Glutamatergic neuron (in vitro differentiated cells): ENCODE data around the gene TMPRSS13. TPM values are rescaled to one million over a fixed set of nuclear protein-coding genes. Genes with fewer than 3 reads are reported as not detected.

ENCODE experiments used
- DNase-seq: peaks from one replicate; pipeline ENCODE4 v3.0.0; 2022
- H3K27ac Mint-ChIP-seq: one replicate; pipeline ENCODE4 v1.8.0; 2020; ENCODE audit warnings: mild to moderate bottlenecking, mixed read lengths, inconsistent platforms; ENCODE audit not compliant: unreplicated experiment
- H3K27me3 Mint-ChIP-seq: one replicate; pipeline ENCODE4 v1.8.0; 2020; ENCODE audit warnings: mild to moderate bottlenecking, moderate library complexity, mixed read lengths, inconsistent platforms; ENCODE audit not compliant: unreplicated experiment
- H3K36me3 Mint-ChIP-seq: one replicate; pipeline ENCODE4 v1.8.0; 2020; ENCODE audit warnings: mild to moderate bottlenecking, mixed read lengths, inconsistent platforms; ENCODE audit not compliant: unreplicated experiment
- H3K4me1 Mint-ChIP-seq: one replicate; pipeline ENCODE4 v1.8.0; 2020; ENCODE audit warnings: mild to moderate bottlenecking, low read depth, mixed read lengths, inconsistent platforms; ENCODE audit not compliant: unreplicated experiment
- H3K4me3 Mint-ChIP-seq: one replicate; pipeline ENCODE4 v1.8.0; 2020; ENCODE audit warnings: mild to moderate bottlenecking, mixed read lengths, inconsistent platforms; ENCODE audit not compliant: unreplicated experiment
- H3K9me3 Mint-ChIP-seq: one replicate; pipeline ENCODE4 v1.8.0; 2020; ENCODE audit warnings: mild to moderate bottlenecking, moderate library complexity, mixed read lengths, inconsistent platforms; ENCODE audit not compliant: unreplicated experiment
- total RNA-seq: library from RNA; stranded (reverse); fragmentation: NEBNext Ultra II Directional; extraction: Animal tissue kit (Norgen Biotek cat#: 25700); gene quantifications from one replicate; pipeline ENCODE4 v1.2.1, GENCODE V29; 2021; ENCODE audit not compliant: unreplicated experiment
- TF ChIP-seq, protein P1 (sequence below): fragments of 200-600 bp; sonication (generic); IDR thresholded peaks from one replicate; pipeline ENCODE4 v1.5.0; 2021; ENCODE audit not compliant: partially characterized antibody, unreplicated experiment

Gene TMPRSS13
- total RNA-seq, 1 donor from 2014 or later = 0.32 TPM

DNA sequence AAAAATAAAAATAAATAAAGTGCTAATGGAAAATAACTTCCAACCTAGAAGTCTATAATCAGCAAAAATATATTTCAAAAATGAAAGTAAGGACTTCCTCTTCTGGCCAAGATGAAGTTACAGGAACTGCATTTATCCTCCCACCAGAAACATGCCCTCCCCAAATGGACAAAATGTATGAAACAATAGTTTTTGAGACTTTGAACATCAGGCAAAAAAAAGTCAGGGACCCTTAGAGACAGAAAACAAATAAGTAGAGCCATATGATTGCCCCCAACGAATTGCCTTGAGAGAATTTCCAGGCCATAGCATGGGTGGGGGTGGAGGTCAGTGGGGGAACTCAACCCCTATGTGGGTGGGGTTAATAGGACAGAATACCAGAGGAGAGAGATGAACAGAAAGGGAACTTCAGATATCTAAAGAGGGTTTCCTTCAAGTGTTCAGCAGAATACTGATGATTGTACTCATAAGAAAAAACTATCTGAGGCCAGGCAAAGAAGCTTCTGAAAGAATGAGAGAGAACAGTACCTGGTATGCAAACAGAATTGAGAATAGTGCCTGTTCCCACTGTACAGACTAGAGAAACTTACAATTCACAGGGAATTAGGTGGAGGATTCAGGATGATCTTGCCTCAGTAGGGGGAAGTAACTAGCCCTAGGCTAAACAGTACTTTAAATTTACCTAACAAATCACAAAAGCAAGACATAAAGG is 30.4 kb upstream of the TMPRSS13 start:
- no peaks in the 10 kb centered on the region for H3K27me3 Mint-ChIP-seq
- no peak overlapping the region for H3K4me3 Mint-ChIP-seq
- H3K9me3 Mint-ChIP-seq = no peaks in the 10 kb centered on the region
- DNase-seq = no peak
- TF ChIP-seq, protein P1, sequence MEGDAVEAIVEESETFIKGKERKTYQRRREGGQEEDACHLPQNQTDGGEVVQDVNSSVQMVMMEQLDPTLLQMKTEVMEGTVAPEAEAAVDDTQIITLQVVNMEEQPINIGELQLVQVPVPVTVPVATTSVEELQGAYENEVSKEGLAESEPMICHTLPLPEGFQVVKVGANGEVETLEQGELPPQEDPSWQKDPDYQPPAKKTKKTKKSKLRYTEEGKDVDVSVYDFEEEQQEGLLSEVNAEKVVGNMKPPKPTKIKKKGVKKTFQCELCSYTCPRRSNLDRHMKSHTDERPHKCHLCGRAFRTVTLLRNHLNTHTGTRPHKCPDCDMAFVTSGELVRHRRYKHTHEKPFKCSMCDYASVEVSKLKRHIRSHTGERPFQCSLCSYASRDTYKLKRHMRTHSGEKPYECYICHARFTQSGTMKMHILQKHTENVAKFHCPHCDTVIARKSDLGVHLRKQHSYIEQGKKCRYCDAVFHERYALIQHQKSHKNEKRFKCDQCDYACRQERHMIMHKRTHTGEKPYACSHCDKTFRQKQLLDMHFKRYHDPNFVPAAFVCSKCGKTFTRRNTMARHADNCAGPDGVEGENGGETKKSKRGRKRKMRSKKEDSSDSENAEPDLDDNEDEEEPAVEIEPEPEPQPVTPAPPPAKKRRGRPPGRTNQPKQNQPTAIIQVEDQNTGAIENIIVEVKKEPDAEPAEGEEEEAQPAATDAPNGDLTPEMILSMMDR = no peak
- no peak overlapping the region for H3K27ac Mint-ChIP-seq
- H3K36me3 Mint-ChIP-seq = peaks cover 4% of the 10 kb centered on the region
- no peaks in the 10 kb centered on the region for H3K4me1 Mint-ChIP-seq

DNA sequence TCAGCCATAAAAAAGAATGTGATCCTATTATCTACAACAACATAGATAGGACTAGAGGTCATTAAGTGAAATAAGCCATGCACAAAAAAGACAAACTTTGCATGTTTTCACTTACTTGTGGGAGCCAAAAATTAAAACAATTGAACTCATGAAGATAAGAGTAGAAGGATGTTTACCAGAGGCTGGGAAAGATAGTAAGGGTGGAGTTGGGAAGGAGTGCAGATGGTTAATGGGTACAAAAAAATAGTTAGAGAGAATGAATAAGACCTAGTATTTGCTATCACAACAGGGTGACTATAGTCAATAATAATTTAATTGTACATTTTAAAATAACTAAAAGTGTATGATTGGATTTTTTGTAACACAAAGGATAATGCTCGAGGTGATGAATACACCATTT is 29.7 kb upstream of the TMPRSS13 start:
- Mint-ChIP-seq H3K9me3 (no peaks in the 10 kb centered on the region), H3K27ac (no peak overlapping the region), H3K4me1 (no peaks in the 10 kb centered on the region), H3K27me3 (no peaks in the 10 kb centered on the region), H3K4me3 (no peak overlapping the region), H3K36me3 (peaks cover 4% of the 10 kb centered on the region)
- DNase-seq = no peak
- TF ChIP-seq, protein P1 = no peak

DNA sequence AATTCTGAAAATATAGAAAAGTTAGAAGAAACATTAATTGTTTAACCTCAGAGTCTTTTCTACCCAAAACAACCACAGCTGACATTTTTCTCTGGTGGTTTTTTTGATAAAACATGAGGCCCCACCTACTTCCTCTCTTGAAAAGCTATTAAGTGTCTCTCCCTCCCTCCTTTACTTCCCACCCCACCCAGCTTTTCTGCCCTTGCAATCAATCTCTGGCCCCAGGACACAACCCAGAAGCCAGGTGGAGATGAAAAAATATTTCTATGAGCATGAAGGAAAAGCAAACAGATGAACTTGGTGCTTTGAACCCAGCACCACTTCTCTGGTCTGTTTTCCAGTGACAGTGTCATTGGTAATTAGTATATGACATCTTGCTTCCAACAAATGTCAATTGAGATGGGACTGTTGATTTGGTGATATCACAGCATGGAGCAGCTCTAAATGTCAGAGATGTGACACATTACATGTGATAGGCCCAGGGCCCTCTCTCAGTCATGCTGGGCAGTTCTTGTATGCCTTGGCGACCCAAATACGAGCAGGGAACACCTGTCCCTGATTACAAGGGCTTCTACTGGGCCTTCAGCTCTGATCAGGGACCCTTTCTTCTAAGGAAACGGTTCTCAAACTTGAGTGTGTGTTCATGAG is 23.9 kb upstream of the TMPRSS13 start:
- Mint-ChIP-seq H3K27ac (no peak overlapping the region), H3K4me3 (no peak overlapping the region), H3K27me3 (no peaks in the 10 kb centered on the region), H3K9me3 (no peaks in the 10 kb centered on the region), H3K4me1 (peaks cover 5% of the 10 kb centered on the region), H3K36me3 (peaks cover 4% of the 10 kb centered on the region)
- TF ChIP-seq, protein P1 = no peak
- DNase-seq = no peak

DNA sequence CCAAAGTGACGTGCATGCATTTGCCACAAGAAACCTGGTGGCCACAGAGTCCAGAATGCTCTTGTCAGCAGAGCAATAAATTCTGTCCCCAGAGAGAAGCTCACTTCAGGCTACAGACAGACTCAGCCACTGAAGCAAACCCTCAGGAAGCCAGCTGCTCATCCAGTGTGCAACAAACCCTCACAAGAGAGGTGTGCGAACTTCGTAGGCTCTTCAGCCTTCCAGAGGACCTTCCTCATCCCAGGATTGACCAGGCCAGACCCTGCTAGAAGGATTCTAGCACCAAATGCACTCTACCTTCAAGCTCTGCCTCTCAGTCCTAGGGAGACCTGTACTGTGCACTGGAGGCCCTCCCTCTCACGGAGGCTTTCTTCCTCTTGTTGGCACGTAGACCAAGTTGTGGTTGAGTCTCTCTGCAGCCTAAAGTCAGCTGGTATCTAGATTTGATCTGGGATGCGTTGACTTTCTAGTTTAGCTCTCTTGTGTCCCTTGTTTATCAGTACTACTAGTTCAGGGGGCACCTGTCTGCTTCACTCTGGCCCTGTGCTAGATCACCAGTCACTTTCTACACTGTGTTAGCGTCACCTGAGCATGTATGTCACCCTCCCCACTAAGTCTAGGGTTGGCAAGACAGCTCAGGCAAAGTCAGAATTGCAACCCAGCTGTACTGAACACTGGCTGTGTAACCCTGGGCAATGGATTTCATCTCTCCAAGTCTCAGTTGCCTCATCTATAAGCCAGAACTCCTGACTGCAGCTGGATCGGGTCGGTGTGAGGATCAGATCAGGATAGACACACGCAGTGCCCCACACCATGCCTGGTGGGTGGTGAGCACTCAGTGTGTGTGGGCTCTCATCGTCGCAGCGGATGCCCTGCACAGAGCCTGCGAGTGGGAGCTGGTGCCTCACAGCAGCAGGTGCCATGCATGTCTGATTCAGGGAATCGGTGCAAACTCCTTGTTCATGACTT is 22.1 kb upstream of the TMPRSS13 start:
- Mint-ChIP-seq H3K4me1 (peaks cover 13% of the 10 kb centered on the region), H3K27me3 (peaks cover 2% of the 10 kb centered on the region), H3K4me3 (no peak overlapping the region), H3K27ac (no peak overlapping the region), H3K36me3 (no peaks in the 10 kb centered on the region), H3K9me3 (peaks cover 1% of the 10 kb centered on the region)
- no peak for DNase-seq
- TF ChIP-seq, protein P1 = no peak
